HG03575 (cell line): ENCODE data around the gene PPFIBP1.
"Not testable (repeated sequence)": the region's sequence is repeated elsewhere in the genome, so short reads cannot be mapped to it uniquely, and the experiment has no call there.

Source experiments
- ATAC-seq: cut with Tn5 transposase; IDR thresholded peaks from one replicate; pipeline ENCODE4 v1.9.1; 2021; ENCODE audit not compliant: unreplicated experiment, insufficient number of reproducible peaks, low FRiP score; ENCODE audit errors: extremely low read depth

PPFIBP1 gene

DNA sequence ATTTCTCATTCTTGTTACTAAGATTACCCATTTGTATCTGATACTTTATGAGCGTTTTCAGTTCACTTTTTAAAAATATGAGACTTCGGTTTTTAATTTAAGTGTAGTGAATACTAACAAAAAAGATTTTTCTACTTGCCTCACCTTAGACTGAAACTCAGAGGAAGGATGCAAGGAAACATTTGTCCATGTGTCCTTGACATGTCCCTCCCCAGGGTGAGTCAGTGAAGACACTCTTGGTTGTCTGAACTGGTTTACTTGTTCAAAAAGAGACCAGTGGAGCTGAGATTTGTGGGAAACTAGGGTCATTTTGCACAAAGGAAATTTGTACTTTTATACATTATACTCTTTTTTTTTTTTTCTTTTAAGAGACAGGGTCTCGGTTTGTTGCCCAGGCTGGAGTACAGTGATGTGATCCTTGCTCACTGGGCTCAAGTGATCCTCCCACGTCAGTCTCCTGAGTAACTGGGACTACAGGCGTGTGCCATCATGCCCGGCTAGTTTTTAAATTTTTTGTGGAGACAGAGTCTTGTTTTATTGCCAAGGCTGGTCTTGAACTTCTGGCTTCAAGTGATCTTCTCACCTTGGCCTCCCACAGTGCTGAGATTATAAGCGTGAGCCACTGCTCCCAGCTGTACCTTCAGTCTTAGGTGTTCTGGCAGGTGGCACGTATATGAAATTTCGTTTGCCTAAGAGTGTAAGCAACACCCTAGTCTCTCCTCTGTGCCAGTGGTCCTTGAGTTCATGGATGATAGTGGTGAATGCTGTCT is 56.7 kb downstream of the PPFIBP1 start:
- ATAC-seq: no peak

DNA sequence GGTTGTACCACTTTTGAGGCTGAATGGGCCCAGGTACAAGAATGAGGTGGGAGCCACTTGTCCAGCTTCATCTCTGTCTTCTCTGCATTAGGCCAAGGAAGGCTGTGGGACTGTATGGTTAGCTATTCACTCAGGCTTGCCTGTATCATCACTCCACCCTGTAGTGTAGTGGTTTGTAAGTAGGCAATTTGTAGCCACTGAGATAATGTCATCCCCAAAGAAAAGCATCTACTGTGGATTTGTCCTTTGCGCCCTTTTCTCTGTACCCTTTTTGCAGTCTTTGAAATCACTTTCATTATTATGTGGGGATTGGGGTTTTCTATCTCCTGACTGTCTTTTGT is 57.3 kb downstream of the PPFIBP1 start:
- not testable (repeated sequence) for ATAC-seq

DNA sequence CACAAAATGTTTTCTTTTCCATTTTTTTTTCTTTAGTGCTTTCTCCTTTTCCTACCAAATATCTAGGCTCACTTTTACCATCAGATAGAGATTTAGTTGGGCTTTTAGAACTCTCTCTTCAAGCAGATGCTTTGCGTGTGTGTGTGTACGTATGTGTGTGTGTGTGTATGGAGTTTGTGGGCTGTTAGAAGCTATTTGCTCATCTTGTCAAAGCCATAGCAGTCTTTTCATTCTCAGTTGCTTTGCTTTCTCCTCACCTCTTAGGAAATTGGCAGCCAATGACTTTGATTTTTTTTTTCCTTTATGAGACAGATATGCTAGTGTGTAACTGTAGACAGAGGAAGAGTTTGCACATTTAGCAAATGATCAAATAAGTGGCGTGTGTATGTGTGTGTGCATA is 57.8 kb downstream of the PPFIBP1 start:
- not testable (repeated sequence) for ATAC-seq

DNA sequence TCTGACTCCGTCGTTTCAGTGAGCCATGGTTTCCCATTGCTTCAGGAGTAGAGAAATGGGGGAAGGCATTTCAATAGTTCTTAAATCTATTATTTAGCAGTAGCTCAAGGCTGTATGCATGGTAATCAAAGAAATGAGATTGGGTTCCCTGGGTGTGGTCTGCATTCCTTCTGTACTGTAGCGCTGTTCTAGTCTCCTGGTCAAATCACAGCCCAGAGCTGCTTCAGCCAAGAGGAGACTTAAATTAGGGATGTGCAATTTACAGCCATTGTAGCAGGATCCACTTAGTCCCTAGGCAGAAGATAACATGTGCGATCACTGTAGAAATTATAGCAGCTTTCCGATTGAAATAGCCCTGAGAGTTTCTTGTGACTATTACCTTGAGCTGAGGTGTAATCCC is 58.4 kb downstream of the PPFIBP1 start:
- not testable (repeated sequence) for ATAC-seq

DNA sequence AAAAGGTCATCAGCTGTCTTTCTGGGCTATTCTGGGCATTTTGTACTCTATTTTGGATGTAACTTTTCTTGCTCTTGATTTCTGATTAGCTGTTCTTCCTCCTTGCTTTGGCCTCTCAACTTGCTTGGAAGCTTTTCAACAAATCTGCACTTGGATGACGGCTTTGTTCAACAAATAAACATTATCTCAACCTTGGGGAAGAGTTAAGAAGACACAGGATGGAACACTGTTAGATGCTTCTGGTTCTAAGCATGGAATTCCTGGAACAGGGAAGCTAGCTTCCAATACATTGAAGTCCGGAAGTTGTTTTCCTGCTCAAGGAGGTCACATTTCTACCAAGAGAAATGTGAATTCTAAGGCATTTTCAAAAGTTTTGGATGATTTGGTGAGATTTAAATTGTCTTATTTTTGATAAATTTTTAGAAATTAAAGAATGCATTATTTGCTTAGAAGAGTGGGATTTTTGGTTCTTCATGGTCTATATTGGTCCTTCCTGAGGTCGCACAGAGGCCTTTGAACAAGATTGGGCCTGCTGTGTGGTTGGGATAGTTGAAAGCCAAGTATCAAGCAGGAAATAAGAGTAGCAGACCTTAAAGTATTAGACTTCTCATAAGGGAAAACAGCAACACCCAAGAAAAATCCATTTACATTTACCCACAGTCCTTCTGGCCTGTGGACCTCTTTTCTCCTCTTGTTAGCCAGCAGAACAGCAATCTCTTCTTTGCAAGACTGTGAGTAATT is 59.2 kb downstream of the PPFIBP1 start:
- no peak for ATAC-seq

DNA sequence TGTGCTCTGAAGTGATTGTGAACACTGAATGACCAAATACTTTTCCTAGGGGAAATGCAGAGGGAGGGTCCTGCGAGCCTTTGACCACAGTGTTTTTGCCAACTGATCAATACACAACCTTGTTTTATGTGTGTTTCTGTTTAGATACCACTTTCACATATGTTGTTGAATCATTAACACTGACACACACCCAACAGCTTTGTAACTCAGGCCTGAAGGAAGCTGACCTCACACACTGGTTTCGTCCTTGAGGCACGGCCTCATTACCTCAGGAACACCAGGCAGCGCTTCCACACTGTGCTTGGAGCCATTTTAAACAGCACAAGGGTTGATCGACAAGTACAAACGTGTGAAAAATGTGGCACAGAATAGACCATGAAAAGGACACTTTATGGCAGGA is 60.0 kb downstream of the PPFIBP1 start:
- no peak for ATAC-seq

DNA sequence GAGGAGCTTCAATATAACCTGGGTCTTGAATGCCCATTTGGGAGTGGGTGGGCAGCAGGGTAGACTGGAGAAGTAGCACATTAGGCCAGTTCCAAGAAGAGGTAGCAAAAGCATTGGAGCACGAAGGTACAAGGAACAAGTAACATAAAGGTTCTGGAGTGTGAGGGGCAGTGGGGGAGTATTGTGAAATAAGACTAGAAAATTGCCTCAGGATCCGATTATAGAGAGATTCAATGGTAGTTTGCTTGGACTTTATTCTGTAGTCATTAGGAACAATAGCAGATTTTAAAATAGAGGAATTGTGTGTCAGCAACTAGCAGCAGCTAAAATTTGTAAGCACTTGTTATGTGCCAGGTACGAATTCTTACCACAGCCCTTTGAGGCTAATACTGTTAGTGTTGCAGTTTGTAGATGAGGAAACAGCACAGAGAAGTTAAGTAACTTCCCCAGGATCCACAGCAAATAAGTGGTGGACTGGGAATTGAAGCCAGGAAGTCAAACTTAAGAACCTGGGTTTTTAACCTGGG is 61.8 kb downstream of the PPFIBP1 start:
- ATAC-seq: no peak

DNA sequence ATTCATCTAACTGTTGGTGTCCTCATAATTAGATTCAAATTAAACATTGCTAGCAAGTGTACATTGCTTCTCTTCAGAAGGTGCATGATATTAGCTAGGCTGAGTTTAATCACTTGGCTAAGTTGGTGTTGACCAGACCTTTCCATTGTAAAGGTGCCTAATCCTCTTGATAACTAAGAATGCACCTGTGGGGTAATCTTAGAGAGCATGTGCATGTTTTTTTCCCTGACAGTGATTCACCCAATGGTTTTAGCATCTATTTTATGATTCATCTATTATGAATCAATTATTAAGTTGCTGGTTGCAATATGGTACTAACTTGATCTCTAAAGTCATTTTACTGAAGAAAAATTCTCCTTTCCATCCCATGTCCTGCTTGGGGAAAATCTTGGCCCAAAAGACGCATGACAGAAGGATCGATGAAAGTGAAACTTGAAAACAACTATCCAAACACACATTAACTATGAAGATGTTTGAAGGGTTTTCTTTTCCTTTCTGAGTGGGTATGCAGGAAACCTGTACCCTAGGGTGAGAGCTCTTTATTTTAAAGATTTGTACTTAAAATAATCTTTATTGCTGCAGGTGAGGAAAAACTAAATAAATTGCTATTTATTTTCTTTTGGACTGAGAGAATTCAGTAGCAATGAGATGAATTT is 64.2 kb downstream of the PPFIBP1 start:
- not testable (repeated sequence) for ATAC-seq

DNA sequence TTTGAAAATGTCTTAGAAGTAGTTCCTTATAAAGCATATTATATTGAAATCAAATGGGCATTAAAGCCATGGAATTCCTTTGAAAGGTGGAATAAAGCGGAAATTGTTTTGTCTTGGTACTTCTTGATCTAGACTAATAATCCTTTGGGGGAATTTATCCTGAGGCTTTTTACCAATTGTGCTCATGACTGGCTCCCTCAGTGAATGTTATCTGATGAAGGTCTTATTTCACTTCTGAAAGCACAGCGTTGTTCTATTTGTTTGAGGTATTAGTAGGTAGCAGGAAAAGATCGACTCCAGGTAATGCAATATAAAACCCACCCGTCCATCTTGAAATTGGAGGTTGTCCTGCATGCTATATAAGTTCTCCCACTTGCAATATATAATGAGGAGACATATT is 64.8 kb downstream of the PPFIBP1 start:
- ATAC-seq: no peak

DNA sequence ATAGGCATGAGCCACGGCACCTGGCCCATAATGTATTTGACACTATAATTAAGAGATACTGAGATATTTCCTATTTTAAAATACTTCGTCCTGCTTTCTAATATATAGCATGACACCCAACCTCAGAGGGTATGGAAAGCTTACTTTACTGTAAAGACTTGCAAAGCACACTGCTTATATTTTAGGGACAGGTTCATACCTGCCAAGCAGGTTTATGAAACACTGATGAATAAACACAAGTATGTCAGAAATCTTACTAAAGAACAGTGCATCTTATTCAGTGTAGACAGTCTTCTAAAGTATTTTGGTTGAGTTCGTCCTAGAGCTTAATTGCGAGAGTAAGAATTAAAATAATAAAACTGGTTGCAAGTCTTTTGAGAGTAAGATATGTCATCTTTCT is 65.4 kb downstream of the PPFIBP1 start:
- no peak for ATAC-seq

DNA sequence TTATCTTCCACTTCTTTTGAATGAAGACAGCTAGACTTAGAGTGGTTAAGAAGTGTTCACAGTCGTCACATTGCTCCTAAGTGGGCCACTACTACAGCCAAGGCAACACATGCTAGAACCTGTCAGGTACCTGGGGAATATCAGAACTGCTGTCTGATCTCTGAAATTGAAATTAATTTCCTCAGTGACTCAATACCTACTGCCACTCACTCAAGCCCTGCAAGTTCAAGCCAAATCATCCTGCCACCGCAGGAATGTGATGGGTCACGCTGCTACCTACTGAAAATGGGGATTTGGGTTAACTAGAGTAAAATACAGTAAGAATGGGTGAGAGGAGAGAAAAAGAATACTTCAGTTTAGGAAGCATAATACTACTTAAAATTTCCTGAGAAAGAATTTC is 67.7 kb downstream of the PPFIBP1 start:
- not testable (repeated sequence) for ATAC-seq

DNA sequence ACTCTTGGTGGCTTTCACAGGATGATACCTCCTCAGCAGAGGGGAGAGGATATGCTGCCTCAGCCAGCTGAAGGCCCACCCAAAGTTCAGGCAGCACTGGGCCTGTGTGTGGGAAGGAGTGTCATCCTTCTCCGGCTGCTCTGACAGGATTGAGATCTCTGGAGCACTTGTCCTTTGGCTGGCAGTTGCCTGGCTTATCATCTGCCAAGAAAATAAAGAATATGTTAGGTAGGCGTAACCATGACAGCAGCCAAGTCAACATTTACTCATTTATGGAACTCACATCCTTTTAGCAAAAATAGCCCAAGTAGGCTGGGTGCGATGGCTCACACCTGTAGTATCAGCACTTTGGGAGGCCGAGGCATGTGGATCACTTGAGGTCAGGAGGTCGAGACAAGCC is 68.5 kb downstream of the PPFIBP1 start:
- ATAC-seq: no peak

DNA sequence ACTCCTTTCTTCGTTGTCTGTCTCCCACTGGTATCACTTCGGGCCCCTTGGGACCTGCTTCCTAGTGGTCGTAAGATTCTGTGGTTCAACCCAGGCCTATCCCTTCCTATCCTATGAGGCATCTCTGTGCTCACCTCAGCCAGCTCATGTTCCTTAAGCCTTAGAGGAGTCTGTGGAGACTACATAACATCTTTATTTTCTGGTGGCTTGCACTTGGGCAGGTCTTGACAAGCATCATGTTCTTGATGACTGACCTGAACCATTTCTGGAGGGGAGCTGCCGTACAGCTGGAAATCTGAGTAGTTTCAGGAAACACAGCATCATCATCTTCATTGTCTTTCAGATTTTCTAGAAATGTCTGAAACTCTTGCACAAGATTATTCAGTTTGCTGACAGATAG is 69.3 kb downstream of the PPFIBP1 start:
- no peak for ATAC-seq

DNA sequence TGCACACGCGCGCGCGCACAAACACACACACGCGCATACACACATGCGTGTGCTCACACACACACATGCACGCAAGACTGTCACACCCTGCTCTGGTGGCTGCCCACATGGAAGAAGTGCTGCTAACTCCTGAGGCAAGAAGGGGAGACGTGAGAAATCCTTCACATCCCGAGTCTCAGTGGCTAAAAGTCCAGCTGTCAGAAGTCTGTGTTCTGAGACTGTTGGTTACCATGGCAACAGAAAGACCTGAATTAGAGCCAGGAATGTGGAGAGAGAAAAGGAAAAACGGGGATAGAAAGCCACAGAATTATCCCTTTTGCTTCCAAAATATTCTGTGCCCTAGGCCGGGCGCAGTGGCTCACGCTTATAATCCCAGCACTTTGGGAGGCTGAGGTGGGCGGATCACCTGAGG is 71.2 kb downstream of the PPFIBP1 start:
- no peak for ATAC-seq

DNA sequence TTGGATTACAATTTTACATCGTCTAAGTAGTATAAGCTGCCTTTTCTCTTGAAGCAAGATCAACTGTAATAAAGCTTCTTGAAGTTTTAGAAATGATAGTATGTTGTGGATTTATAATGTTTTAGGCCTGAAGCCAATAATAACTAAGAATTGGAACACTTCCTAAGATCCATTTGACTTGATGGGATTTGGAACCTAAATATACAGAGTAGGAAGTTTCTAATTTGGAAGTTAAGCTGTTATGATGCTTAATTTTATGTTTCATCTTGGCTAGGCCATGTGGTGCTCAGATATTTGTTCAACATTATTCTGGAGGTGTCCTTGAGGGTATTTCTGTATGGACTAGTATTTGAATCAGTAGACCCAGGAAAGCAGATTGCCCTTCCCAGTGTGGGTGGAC is 74.9 kb downstream of the PPFIBP1 start:
- ATAC-seq: not testable (repeated sequence)

DNA sequence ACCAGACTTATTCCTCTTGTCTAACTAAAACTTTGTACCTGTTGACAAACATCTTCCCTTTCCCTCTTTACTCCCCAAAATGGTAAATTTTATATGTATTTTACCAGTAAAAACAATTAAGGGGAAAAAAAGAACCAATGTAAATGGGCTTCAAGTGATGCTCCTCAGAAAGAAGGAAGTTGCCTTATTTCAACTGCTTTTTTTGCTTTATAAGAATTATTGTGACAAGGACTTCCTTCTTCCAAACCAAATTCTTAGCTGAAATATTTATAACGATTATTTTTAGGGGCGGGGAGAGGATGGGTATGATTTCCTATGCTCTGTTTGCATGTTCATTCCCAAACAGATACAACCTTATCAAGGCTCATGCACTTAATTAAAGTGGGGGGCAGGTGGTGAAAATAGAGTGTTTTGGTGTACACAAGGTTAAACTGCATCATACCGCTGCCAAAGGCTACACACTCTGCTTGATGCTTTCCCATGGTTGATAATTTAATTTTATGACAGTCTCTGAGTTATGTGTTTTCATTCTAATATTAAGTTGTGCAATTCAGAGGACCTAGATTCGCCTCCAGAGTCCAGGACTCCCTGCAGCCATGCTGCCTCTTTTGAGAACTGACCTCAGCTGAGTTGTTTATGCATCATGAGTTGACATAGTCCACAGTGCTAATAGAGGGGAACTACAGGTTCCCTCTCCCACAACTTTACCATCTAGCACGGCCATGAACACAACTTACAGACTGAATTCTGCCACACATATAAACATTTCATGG is 77.2 kb downstream of the PPFIBP1 start:
- not testable (repeated sequence) for ATAC-seq

DNA sequence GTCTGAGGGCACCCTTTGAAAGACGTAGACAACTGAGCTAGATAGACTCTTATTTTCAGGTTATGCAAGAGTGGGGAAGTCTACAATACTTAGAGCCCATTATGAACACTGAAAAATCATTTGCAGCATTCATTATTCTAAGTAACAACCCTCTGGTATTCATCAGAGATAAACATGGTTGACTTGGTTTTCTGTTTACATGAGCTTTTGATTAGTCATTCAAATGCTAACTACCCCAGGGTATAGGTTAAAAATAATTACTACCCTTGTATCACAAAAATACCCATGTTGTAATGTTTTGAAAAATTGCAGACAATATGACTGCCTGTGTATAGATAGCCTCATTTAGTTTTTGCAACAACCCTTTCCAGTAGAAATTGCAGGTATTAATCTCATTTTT is 78.5 kb downstream of the PPFIBP1 start:
- ATAC-seq: no peak

DNA sequence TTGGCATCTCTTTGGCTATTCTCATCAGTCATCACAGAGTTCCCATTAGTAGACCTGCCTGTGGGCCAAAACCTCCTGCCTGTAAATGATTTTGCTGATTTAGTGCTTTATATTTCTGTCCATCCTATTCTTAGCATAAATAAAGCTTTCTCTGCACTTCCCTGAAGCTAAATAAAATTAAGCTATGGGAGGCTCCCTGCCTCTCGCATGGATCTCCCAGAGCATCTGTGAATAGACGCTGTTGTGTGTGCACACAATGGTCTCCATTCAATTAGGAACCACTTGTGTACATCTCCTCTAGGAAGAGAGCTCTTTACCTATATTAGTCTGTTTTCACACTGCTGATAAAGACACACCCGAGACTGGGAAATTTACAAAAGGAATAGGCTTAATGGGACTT is 80.4 kb downstream of the PPFIBP1 start:
- ATAC-seq: no peak

DNA sequence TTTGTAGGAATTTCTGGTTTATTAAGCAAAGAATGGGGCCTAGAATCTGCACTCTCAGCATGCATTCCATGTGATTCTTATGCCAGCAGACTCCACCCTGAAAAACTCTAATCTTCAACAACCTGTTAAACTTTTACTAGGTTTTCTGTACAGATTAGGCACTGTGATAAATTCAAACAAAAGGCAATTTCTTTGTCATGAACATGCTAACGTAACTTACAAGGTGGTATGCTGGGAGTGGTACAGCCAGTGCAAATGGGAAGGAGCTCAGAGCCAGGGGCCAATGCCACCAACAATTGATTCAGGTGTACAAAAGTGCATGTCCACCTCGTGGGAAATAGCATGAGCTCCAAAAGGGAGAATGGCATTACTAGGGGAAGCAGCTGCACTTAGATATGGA is 83.0 kb downstream of the PPFIBP1 start:
- ATAC-seq: no peak
